IMR-90 (cell line): ENCODE data around the gene APOC4. TPM values are rescaled to one million over a fixed set of nuclear protein-coding genes. Genes with fewer than 3 reads are reported as not detected.
A peak's percentile ranks its signal among the peaks of the same experiment; 100 is the strongest.

Experiments used
- ATAC-seq: fragments of 200-7000 bp; cut with Tn5 transposase; 2 replicates; pipeline ENCODE4 v1.9.1; 2020; ENCODE audit warnings: low read depth, mild to moderate bottlenecking, moderate library complexity
- BruUV-seq: library from RNA; stranded (reverse); fragments of 400-500 nt; replicated peaks from 2 replicates; lab custom pipeline; 2021; lab: Mats Ljungman, UMichigan
- CTCF ChIA-PET: fragments of 300-600 bp; formaldehyde crosslinking; extraction: SDS; loops from one replicate; lab custom pipeline; 2021; ENCODE audit warnings: antibody characterized with exemption; lab: Yijun Ruan, JAX
- POLR2A ChIA-PET: fragments of 300-600 bp; sonication (Branson Sonifier 250); formaldehyde crosslinking; loops from one replicate; lab custom pipeline; 2022; ENCODE audit warnings: antibody characterized with exemption; ENCODE audit not compliant: unreplicated experiment; lab: Charles Lee
- DNase-seq: peaks from one replicate; pipeline ENCODE4 v3.0.0; 2013
- H2AFZ ChIP-seq: replicated peaks from 2 replicates; pipeline ENCODE3; 2013; ENCODE audit warnings: low read length, mild to moderate bottlenecking; ENCODE audit not compliant: poor library complexity
- H2AK5ac ChIP-seq: 2 replicates; pipeline ENCODE4 v1.6.1; 2013; ENCODE audit warnings: low read depth, low read length, inconsistent platforms
- H2AK9ac ChIP-seq: replicated peaks from 2 replicates; pipeline ENCODE3; 2013; ENCODE audit warnings: mild to moderate bottlenecking, low read depth, low read length, moderate library complexity; ENCODE audit not compliant: poor library complexity
- H2BK120ac ChIP-seq: 2 replicates; pipeline ENCODE4 v1.6.1; 2013; ENCODE audit warnings: low read depth, low read length, inconsistent platforms
- H2BK15ac ChIP-seq: 3 replicates; pipeline ENCODE4 v1.6.1; 2013; ENCODE audit warnings: low read depth, low read length, inconsistent platforms
- H2BK20ac ChIP-seq: 2 replicates; pipeline ENCODE4 v1.6.1; 2013; ENCODE audit warnings: low read depth, mild to moderate bottlenecking, inconsistent platforms, low read length, moderate library complexity
- H2BK5ac ChIP-seq: 2 replicates; pipeline ENCODE4 v1.6.1; 2013; ENCODE audit warnings: mild to moderate bottlenecking, low read depth, low read length, inconsistent platforms; ENCODE audit not compliant: poor library complexity, severe bottlenecking
- H3K14ac ChIP-seq: replicated peaks from 2 replicates; pipeline ENCODE4 v1.6.1; 2013; ENCODE audit warnings: low read depth, low read length, inconsistent platforms
- H3K18ac ChIP-seq: 2 replicates; pipeline ENCODE4 v1.6.1; 2013; ENCODE audit warnings: low read depth, low read length, control low read depth
- H3K23ac ChIP-seq: 2 replicates; pipeline ENCODE4 v1.6.1; 2013; ENCODE audit warnings: low read depth, low read length, inconsistent platforms
- H3K27ac ChIP-seq: 2 replicates; pipeline ENCODE4 v1.5.1; 2013; ENCODE audit warnings: mild to moderate bottlenecking, control low read depth, low read length; ENCODE audit not compliant: insufficient read depth
- H3K27me3 ChIP-seq: 2 replicates; pipeline ENCODE4 v1.6.1; 2013; ENCODE audit warnings: low read length; ENCODE audit not compliant: control insufficient read depth, insufficient read depth
- H3K36me3 ChIP-seq: 2 replicates; pipeline ENCODE4 v1.6.1; 2013; ENCODE audit warnings: low read length, mixed read lengths; ENCODE audit not compliant: control insufficient read depth, insufficient read depth
- H3K4ac ChIP-seq: 2 replicates; pipeline ENCODE4 v1.6.1; 2013; ENCODE audit warnings: low read depth, low read length, inconsistent platforms
- H3K4me1 ChIP-seq: 2 replicates; pipeline ENCODE4 v1.6.1; 2013; ENCODE audit warnings: low read length, mixed read lengths; ENCODE audit not compliant: control insufficient read depth, insufficient read depth
- H3K4me2 ChIP-seq: 2 replicates; pipeline ENCODE4 v1.6.1; 2013; ENCODE audit warnings: low read depth, mild to moderate bottlenecking, control low read depth, low read length, moderate library complexity
- H3K4me3 ChIP-seq: 2 replicates; pipeline ENCODE4 v1.5.1; 2013; ENCODE audit warnings: low read depth, mild to moderate bottlenecking, control low read depth, low read length, moderate library complexity; ENCODE audit not compliant: insufficient read depth
- H3K56ac ChIP-seq: 2 replicates; pipeline ENCODE4 v1.6.1; 2013; ENCODE audit warnings: low read length, inconsistent platforms; ENCODE audit not compliant: insufficient read depth; ENCODE audit errors: extremely low read depth
- H3K79me1 ChIP-seq, 2 experiments: 2 replicates each; pipeline ENCODE4 v1.6.1; 2013; ENCODE audit warnings: low read length in 2 of 2, inconsistent platforms in 1 of 2, low read depth in 1 of 2
- H3K9ac ChIP-seq: 2 replicates; pipeline ENCODE4 v1.6.1; 2013; ENCODE audit warnings: low read depth, low read length, control low read depth
- H3K9me1 ChIP-seq: 2 replicates; pipeline ENCODE4 v1.6.1; 2013; ENCODE audit warnings: low read length, inconsistent platforms; ENCODE audit not compliant: insufficient read depth
- H3K9me3 ChIP-seq: 2 replicates; pipeline ENCODE4 v1.6.1; 2013; ENCODE audit warnings: low read length; ENCODE audit not compliant: control insufficient read depth, insufficient read depth
- H4K20me1 ChIP-seq: 2 replicates; pipeline ENCODE4 v1.6.1; 2013; ENCODE audit warnings: low read length, inconsistent platforms; ENCODE audit not compliant: insufficient read depth
- H4K5ac ChIP-seq: 2 replicates; pipeline ENCODE4 v1.6.1; 2013; ENCODE audit warnings: mild to moderate bottlenecking, low read depth, low read length, control low read depth
- H4K8ac ChIP-seq, 2 experiments: 2 replicates each; pipeline ENCODE4 v1.6.1; 2013; ENCODE audit warnings: low read depth in 2 of 2, low read length in 2 of 2, control low read depth in 1 of 2, inconsistent platforms in 1 of 2
- H4K91ac ChIP-seq: 2 replicates; pipeline ENCODE4 v1.6.1; 2013; ENCODE audit warnings: low read depth, low read length, inconsistent platforms; ENCODE audit not compliant: insufficient read depth
- CTCF ChIP-seq: conservative IDR thresholded peaks from 2 replicates; pipeline ENCODE4 v1.5.1; 2012; ENCODE audit warnings: mild to moderate bottlenecking, low read depth, low read length, improper control_type of control experiment
- MAFK ChIP-seq: IDR thresholded peaks from 2 replicates; pipeline ENCODE4 v1.6.1; 2012; ENCODE audit warnings: low read depth, low read length, improper control_type of control experiment
- MAZ ChIP-seq: IDR thresholded peaks from 2 replicates; pipeline ENCODE4 v1.6.1; 2012; ENCODE audit warnings: low read depth, mild to moderate bottlenecking, low read length, improper control_type of control experiment, moderate library complexity, borderline replicate concordance
- MXI1 ChIP-seq: IDR thresholded peaks from 2 replicates; pipeline ENCODE4 v1.6.1; 2012; ENCODE audit warnings: low read depth, mild to moderate bottlenecking, low read length, moderate library complexity, borderline replicate concordance
- NFE2L2 ChIP-seq: fragments of 150-350 bp; IDR thresholded peaks from 2 replicates; pipeline ENCODE4 v1.6.1; 2016; ENCODE audit warnings: low read depth, mild to moderate bottlenecking, low read length
- POLR2A ChIP-seq: IDR thresholded peaks from 2 replicates; pipeline ENCODE4 v1.6.1; 2012; ENCODE audit warnings: mild to moderate bottlenecking, low read depth, low read length
- RAD21 ChIP-seq: IDR thresholded peaks from 2 replicates; pipeline ENCODE4 v1.6.1; 2012; ENCODE audit warnings: low read length, improper control_type of control experiment
- RFX5 ChIP-seq: IDR thresholded peaks from 2 replicates; pipeline ENCODE4 v1.8.0; 2012; ENCODE audit warnings: low read depth, mild to moderate bottlenecking, low read length, moderate library complexity
- WGBS, 2 experiments: methylation state at CpG; one replicate each; pipeline versions ENCODE4 v1.1.5 to v1.1.7; 2013; ENCODE audit warnings: missing lambda C conversion rate in 2 of 2; ENCODE audit not compliant: insufficient read length in 1 of 2; ENCODE audit errors: extremely low coverage in 2 of 2; 5-methylcytosine and 5-hydroxymethylcytosine counted together
- dilution Hi-C: fragments of 300-500 bp; cut with HindIII; formaldehyde crosslinking; loops from one replicate; pipeline ENCODE4 v1.14.3; 2018; ENCODE audit warnings: low sequenced_read_pairs; ENCODE audit not compliant: unreplicated experiment
- in situ Hi-C: fragments of 300-500 bp; cut with MboI; formaldehyde crosslinking; loops from 3 replicates; pipeline ENCODE4 v1.14.3; 2019; ENCODE audit warnings: low sequenced_read_pairs, inconsistent platforms, mixed read lengths
- intact Hi-C: fragments of 100-400 bp; cut with micrococcal nuclease; formaldehyde crosslinking; loops from 2 replicates; pipeline ENCODE4 v1.10.0; 2022
- polyA plus RNA-seq, 3 experiments: library from polyadenylated mRNA; depleted of rRNA; stranded (reverse); fragments of >200 nt; gene quantifications; 2 replicates each; pipeline ENCODE4 v1.2.3, GENCODE V29; 2012; ENCODE audit warnings: low replicate concordance in 1 of 3
- total RNA-seq: library from RNA; depleted of rRNA; stranded (reverse); fragments of >200 nt; gene quantifications from 2 replicates; pipeline ENCODE4 v1.2.3, GENCODE V29; 2012
- TF ChIP-seq, protein P1 (sequence below): fragments of 150-350 bp; IDR thresholded peaks from 2 replicates; pipeline ENCODE4 v1.6.1; 2016; ENCODE audit warnings: low read depth, mild to moderate bottlenecking, low read length, moderate library complexity, borderline replicate concordance

APOC4 gene
- total and polyA plus RNA-seq, 2 of the 4 experiments (the other 2 are of a cell fraction) = not detected

DNA sequence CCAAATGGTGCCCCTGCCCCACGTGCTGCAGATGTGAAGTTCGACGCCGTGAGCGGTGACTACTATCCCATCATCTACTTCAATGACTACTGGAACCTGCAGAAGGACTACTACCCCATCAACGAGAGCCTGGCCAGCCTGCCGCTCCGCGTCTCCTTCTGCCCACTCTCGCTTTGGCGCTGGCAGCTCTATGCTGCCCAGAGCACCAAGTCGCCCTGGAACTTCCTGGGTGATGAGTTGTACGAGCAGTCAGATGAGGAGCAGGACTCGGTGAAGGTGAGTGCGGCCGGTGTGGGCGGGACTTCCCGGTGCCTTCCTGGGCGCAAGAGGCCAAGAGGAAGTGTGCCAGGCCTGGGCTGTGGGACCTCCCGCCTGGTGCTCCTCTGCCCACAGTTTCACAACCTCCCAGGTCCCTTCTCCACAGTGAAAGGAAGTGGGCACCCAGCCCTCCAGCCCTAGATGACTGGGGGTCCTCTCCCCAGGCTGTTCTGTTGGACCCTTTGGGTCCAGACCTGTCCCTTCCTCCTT, 45.2 kb downstream of the APOC4 start:
- no peak overlapping the region for H2BK5ac ChIP-seq
- dilution Hi-C loops (no loop called here), intact Hi-C loops (no loop called here), in situ Hi-C loops (no loop called here)
- 92% methylated on average over 15 of the region's 20 CpGs; no CpG with 5 or more reads in 1 of the 2 experiments for WGBS, 2 experiments
- ATAC-seq (no peak), DNase-seq (no peak)
- peaks cover 70% of the 10 kb centered on the region for H3K36me3 ChIP-seq
- no peak overlapping the region for H2AK5ac ChIP-seq
- no peaks in the 10 kb centered on the region for H3K27me3 ChIP-seq
- BruUV-seq = no TSS peak
- no peak overlapping the region for H3K4me3 ChIP-seq
- no peak overlapping the region for H3K18ac ChIP-seq
- no peak overlapping the region for H4K8ac ChIP-seq
- ChIA-PET CTCF (no interaction called here), POLR2A (no interaction called here)
- H4K20me1 ChIP-seq = peaks cover 14% of the 10 kb centered on the region
- peak overlapping the region; percentile 57 for H2AK9ac ChIP-seq
- no peak overlapping the region for H2BK20ac ChIP-seq
- H4K91ac ChIP-seq = no peak overlapping the region
- H3K27ac ChIP-seq = no peak overlapping the region
- peaks cover 0 to 8% of the 10 kb centered on the region in 2 experiments; a peak in 1 of 4 replicates for H3K79me1 ChIP-seq
- no peak overlapping the region for H3K56ac ChIP-seq
- no peak overlapping the region for H3K9ac ChIP-seq
- H4K5ac ChIP-seq = no peak overlapping the region
- no peak overlapping the region for H2BK120ac ChIP-seq
- H3K14ac ChIP-seq = no peak overlapping the region
- TF ChIP-seq POLR2A (no peak), MXI1 (no peak), RFX5 (no peak), CTCF (no peak), NFE2L2 (no peak), MAFK (no peak), RAD21 (no peak), MAZ (no peak)
- TF ChIP-seq, protein P1, sequence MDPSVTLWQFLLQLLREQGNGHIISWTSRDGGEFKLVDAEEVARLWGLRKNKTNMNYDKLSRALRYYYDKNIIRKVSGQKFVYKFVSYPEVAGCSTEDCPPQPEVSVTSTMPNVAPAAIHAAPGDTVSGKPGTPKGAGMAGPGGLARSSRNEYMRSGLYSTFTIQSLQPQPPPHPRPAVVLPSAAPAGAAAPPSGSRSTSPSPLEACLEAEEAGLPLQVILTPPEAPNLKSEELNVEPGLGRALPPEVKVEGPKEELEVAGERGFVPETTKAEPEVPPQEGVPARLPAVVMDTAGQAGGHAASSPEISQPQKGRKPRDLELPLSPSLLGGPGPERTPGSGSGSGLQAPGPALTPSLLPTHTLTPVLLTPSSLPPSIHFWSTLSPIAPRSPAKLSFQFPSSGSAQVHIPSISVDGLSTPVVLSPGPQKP = no peak
- H3K4me2 ChIP-seq = no peak overlapping the region
- no peaks in the 10 kb centered on the region for H3K4me1 ChIP-seq
- H2AFZ ChIP-seq = no peak overlapping the region
- H3K4ac ChIP-seq = no peak overlapping the region
- H3K23ac ChIP-seq = no peak overlapping the region
- H2BK15ac ChIP-seq = no peak overlapping the region
- H3K9me1 ChIP-seq = no peaks in the 10 kb centered on the region
- no peaks in the 10 kb centered on the region for H3K9me3 ChIP-seq
